Gastrocnemius medialis (tissue), 4 donors: ENCODE data around the gene ISCA1.

ENCODE experiments used
- CTCF ChIP-seq, 5 experiments: fragments of 450-650 bp in 3 of 5; fragments of 200-600 bp in 2 of 5; sonication (generic) in 2 of 5; IDR thresholded peaks in 4 of 5; conservative IDR thresholded peaks in 1 of 5; 1 replicate in 4 of 5; 2 replicates in 1 of 5; pipeline ENCODE4 v1.5.1; 2016 to 2019; ENCODE audit warnings: antibody characterized with exemption in 5 of 5, mild to moderate bottlenecking in 3 of 5, moderate library complexity in 3 of 5
- POLR2A ChIP-seq, 2 donors: fragments of 450-650 bp; IDR thresholded peaks; one replicate each; pipeline ENCODE4 v1.6.1; 2017; ENCODE audit warnings: antibody characterized with exemption in 2 of 2, mild to moderate bottlenecking in 2 of 2, moderate library complexity in 2 of 2

- TF ChIP-seq POLR2A (IDR thresholded peaks at IDR 0.05) (no peak), CTCF (IDR thresholded peaks at IDR 0.05 in 4 of 5, conservative IDR thresholded peaks at IDR 0.05 in 1 of 5) (no peak)
Observed at GRCh38 chr9:86285261-86285660, 2.9 kb upstream of the ISCA1 start.
